Inflammatory macrophage (primary cell): ENCODE results near the gene CORO2A.

Source experiments
- DNase-seq, 2 donors: peaks; one replicate each; pipeline ENCODE4 v3.0.0-alpha.2; 2020 to 2022

The CORO2A gene

DNA sequence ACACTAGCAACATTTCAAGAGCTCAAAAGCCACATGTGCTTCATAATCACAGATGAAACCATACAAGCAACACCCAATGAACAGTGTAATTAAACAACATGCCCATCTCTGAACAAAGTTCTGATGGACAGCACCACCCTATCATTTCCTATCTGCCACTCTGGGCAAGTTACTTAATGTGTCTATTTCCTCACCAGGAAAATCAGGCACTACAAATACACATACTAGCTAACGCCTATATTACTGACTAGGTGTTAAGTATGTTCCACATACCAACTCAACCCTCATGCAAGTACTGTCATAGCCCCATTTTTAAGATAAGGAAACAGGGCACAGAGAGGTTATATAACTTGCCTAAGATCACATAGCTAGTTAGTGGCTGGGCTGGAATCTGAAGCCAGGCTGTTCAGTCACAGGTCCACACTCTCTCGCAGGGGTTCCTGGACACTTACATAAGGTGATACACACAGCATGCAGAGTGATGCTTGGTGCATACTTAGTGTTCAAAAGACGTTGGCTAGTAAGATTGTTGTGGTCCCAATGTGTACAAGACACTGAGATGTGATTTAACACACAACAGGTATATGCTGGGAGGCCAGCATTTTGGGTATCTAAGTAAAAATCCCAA lies 24.2 kb downstream of the CORO2A start:
- peak in 1 of 2 donors; percentile 12 for DNase-seq

DNA sequence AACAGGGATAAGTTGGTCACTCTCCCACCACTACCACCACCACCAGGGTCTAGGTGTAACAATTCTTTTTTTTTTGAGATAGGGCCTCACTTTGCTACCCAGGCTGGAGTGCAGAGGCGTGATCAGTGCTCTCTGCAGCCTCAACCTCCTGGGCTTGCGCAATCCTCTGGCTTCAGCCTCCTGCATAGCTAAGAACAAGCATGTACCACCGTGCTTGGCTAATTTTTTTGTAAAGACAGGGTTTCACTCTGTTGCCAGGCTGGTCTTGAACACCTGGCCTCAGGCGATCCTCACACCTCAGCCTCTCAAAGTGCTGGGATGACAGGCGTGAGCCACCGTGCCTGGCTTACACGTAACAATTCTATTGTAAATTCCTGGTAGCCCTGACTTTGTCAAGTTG lies 27.5 kb downstream of the CORO2A start:
- peak in 1 of 2 donors; percentile 3 for DNase-seq

DNA sequence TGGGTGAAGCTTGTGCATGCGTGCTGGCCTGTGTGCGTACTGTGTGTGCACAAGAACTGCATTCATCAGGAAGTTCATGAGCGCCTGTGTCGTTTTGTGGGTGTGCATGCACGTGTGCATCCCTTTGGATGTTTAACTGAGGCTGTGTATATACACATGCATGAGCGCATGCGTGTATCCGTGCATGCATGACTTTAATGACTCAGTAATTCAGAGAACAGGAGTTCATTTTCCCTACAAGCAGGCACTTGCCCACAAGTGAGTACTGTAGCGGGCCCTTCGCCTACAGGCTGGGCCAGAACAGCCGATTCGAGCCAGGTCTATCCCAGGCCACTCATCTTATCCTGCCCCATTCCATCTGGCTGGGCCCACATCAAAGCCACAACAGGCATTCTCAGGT lies 29.8 kb downstream of the CORO2A start:
- no peak for DNase-seq

DNA sequence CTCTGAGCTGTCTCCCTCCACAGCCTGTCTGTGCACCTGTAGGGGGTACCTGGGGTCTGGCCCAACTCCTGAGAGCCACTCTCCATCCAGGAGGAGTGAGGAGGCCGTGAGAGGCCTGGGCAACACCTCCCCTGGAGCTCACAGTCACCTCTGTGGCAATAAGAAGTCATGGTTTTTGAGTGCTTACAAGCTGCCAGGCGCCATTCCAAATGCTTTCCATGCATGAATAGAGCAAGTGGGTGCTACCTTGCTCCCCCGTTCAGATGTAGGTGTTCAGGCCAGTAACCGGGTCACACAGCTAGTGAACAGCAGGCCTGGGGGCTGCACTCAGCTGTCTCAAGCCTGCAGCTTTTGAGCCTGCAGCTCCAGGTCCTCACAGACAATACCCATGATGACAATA lies 30.6 kb downstream of the CORO2A start:
- DNase-seq, result no peak

DNA sequence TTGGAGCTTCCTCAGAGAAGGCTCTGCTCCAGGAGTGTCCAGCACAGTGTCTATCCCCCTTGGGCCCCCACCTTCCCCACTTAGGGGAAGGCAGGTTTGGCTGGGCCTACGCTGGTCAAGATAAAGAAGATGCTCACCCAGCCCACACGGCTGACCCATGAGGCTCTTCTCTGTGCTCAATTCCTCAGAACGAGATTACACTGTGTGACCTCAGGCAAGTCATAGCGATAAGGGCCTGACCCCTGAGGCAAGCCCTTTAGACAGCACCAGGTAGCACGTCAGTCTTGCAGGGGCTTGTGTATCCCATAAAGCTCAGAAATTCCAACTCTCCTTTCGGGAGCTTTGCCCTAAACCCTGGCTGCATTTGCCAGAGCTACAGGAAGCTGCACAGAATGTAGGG lies 32.6 kb downstream of the CORO2A start:
- DNase-seq, result no peak

DNA sequence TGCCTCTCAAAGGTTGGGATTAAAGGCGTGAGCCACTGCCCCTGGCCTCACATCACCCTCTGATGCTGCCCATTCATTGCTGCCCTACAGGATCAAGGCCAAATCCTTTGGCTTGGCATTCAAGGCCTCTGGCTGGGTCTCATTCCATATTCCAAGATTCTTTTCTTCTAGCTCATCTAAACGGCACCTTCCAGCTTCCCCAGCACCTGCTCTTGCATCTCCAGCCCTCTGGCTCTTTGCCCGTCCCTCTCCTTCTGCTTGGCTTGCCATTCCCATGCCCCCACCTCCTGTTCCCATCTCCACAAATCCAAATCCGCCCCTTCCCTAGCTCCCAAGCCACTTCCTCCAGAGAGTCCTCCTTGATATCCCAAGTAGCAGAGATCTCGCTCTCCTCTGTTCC lies 33.1 kb downstream of the CORO2A start:
- no peak for DNase-seq

DNA sequence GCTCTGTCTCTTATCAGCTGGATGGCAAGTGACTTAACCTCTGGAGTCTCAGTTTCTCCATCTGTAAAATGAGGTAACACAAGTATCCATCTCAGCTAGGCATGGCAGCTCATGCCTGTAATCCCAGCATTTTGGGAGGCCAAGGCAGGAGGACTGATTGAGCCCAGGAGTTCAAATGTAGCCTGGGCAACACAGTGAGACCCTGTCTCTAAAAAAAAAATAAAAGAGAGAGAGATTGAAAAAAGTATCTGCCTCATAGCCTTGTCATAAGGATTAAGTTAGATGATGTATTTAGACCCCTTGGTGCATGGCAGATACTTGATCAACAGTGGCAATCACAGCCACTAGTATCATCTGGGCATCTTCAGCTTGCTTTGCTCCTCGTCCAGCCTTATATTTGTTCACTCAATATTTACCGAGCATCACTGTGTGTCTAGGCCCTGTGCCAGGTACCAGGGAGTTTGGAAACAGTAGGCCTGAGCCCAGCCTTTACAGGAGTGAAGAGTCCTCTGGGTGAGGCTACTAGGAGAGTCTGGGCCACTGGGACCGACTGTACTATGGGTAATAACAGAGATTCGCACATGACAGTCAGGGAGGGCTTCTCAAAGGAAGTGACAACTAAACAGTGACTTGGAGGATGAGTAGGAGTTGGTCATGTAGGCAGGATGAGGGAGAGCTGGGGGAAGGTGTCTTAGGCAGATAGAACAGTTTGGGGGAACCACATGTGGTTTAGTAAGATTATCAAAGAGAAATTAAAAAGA lies 34.2 kb downstream of the CORO2A start:
- peak; percentile 9 to 44 for DNase-seq

DNA sequence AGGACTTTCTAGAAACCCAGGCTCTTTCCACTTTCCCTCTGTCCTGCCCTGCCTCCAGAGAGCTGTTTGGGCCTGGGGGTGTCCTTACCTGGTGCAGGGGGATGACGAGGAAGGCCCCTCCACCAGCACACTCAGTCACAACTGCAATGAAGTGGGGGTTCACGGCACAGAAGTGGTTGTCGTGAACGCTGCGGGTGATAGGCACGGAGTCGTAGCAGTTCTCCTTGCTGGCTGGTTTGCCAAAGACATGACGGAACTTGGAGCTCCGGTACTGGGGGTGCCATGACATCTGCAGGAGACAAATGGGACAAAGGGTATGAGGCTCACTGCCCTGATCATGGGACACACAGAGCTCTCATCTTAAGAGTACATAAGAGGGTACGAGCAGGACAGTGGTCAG lies 35.1 kb downstream of the CORO2A start:
- no peak for DNase-seq

DNA sequence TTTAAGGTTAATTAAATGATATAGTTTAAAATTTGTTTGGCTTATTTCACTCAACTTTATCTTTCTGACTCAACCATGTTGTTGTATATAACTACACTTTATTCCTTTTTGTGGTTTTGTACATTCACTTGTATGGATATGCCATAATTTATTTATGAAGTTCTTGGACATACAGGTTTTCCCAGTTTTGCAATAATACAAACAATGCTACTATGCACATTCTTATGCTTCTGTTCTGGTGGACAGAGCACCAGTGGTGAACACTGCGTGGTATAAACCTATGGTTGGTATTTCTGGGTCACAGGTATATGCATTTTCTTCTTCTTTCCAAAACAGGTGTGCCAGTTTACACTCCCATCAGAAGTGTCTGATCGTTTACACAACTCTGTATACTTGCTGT lies 37.8 kb downstream of the CORO2A start:
- no peak for DNase-seq

DNA sequence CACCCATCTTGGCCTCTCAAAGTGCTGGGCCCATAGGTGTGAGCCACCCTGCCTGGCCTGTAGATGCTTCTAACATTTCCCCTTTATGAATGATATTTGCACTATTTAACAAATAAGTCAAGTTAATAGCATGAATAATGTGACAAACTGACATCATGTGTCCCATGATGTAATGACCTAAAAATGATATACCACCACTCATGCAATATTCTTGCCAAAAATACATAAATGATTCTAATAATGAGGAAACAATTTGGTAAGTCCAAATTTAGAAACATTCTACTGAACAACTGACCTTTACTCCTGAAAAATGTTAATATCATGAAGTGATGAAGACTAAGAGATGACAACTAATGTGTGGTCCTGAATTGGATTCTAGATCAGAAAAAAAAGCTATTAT lies 39.9 kb downstream of the CORO2A start:
- peak; percentile 42 to 61 for DNase-seq

DNA sequence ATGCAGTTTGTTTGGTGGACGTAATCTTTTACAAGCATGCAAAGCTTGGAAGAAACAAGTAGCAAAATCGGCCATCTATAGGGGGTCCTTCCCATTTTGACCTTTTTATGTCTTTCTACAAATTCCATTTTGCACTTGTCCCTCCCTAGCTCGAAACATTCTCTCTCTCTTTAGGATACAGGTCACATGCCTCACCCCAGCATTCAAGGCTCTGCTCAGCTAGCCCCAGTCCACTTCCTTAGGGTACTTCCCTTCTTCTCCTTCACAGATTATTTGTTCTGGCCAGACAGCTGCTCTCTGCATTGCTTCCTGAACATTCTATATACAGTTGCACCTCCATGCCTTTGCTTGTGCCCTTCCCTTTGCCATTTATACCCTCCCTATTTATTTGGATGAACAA lies 41.7 kb downstream of the CORO2A start:
- DNase-seq, result peak; percentile 69 to 75

DNA sequence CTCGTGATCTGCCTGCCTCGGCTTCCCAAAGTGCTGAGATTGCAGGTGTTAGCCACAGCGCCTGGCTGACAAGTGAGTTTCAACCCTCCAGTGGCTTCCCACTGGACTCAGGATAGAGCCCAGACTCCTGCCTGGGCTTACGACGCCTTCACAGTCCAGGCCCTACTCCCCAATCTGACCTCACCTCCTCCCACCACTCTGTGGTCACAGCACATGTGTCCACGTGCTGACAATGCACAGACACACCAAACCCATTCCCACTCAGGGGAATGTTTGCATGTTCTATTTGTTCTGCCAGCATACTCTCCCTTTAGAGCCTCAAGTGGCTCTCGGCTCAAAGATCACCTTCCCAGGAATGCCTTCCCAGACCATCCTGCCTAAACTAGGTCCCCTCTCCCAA lies 42.3 kb downstream of the CORO2A start:
- peak; percentile 57 to 81 for DNase-seq

DNA sequence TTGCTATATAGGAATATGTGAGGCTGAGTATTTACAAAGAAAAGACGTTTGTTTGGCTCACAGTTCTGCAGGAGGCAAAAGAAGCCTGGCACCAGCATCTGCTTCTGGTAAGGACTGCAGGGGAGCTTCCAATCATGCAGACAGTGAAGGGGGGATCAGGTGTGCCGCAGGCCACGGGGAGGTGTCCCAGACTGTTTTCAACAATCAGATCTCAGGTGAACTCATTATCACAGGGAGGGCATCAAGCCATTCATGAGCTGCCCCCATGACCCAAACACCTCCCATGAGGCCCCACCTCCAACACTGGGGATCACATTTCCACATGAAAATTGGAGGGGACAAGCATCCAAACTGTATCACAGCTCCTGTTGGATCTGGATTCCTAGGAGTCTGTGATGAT lies 43.0 kb downstream of the CORO2A start:
- no peak for DNase-seq

DNA sequence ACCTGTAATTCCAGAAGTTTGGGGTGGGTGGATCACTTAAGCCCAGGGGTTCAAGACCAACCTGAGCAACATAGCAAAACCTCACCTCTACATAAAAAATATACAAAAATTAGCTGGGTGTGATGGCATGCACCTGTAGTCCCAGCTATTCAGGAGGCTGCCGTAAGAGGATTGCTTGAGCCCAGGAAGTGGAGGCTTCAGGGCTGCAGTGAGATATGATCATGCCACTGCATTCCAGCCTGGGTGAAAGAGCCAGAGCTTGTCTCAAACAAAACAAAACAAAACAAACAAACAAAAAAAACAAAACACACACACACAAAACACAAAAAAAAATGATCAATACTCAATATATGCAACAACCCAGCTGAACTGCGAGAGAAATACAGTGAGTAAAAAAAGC lies 44.0 kb downstream of the CORO2A start:
- DNase-seq, result no peak

DNA sequence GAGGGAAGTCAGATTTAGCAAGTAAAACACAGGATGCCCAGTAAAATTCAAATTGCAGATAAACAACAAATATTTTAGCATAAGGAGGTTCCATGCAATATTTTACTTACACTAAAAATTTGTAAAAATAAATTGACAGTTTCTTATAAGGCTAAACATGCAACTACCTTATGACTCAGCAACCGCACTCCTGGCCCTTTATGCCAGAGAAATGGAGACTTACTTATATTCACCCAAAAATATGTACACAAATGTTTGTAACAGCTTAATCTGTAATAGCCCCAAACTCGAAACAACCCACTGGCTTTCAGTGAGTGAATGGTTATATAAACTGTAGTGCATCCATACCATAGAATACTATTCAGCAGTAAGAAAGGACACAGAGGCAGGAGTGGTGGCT lies 44.9 kb downstream of the CORO2A start:
- no peak for DNase-seq

DNA sequence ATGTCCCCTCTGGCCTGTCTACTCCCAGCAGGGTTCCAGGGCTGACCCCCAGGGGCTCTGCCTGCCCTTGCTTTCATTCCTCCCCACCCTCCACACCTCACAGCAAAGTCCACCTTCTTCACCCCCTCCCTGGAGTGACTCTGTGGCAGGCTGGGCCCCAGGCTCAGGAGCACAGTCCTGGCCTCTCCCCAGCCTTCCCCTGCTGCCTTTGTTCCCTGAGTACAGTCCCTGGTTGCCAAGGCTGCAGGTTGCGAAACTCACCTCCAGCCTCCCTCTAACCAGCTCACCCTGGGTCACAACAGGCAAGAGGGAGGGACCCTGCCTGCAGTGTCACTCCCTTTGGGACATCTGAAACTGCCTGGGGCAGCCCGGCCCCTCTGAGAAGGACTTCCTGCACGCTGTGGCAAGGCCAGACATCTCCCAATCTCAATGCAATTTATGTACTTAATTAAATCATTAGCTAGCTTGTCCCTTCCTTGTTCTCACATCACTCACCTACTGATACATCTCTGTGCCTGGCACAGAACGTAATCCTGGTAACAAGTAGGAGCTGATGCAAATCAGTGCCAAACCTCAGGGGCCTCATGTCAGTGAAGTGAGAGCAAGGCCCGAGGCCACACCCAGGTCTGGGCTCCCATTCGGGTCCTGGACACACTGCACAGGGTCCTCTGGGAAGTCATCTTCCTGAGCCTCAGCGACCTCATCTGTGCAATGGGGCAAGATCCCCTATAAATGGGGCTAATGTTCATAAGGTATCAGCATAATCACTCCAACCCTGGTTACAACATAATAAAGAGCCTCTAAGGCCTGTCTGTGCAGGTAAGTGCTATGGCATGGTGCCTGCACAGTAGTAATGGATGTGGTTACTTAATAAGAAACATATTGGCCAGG lies 46.1 kb downstream of the CORO2A start:
- peak; percentile 78 to 85 for DNase-seq

DNA sequence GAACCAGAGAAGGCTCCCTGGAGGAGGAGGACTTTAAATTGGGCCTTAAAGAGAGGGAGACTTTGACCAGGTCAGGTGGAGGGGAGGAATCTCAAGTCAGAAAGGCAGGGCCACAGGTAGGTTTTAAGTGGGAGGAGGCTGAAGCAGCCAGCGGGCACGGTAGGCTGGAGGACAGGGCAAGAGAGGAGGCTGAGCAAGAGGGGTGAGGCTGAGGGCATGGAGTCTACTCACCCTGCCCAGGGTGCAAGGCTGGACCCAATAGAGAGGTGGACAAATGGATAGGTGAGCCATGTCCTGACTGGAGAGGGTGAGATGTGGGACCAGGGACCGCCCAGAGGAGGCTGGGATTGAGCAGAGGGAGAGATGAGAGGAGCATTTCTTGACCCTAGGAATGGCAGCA lies 47.8 kb downstream of the CORO2A start:
- no peak for DNase-seq

DNA sequence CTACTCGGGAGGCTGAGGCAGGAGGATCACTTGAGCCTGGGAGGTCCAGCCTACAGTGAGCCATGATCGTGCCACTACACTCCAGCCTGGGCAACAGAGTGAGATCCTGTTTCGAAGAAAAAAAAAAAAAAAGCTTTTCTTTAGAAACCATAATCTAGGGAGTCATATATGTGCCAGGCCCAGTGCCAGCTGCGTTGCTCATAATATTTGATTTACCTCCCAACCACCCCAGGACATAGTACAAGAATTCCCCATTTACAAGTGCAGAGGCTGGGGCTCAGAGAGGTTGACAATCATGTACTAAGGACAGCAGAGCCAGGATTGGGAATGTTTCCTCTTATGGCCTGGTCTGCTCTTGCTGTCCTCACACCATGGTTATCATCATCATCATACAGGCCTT lies 48.4 kb downstream of the CORO2A start:
- DNase-seq, result no peak

DNA sequence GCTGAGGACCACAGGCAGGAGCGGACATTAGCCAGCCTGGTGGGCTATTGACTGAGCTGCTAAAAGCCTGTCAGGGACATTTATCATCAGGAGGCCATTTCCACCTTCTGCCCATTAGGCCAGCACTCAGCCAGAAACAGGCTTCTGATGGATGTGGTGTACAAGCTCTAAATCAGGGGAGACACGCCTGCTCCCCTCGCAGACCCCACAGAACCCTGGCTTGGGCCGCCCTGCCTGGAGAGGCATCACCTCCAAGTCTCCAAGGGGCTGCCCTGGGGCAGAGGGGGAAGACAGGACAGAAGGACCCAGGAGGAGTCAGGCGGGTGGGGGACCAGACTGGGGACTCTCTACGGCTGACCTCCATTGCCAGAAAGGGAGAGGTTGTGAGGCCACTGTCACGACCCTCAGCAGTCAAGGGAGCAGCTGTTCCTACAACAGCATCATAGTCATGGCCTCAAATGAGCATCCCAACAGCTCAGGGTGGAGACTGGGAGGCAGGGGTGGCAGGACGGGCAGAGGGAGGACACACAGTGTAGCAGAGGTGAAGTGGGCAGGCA lies 49.4 kb downstream of the CORO2A start:
- DNase-seq, result no peak

DNA sequence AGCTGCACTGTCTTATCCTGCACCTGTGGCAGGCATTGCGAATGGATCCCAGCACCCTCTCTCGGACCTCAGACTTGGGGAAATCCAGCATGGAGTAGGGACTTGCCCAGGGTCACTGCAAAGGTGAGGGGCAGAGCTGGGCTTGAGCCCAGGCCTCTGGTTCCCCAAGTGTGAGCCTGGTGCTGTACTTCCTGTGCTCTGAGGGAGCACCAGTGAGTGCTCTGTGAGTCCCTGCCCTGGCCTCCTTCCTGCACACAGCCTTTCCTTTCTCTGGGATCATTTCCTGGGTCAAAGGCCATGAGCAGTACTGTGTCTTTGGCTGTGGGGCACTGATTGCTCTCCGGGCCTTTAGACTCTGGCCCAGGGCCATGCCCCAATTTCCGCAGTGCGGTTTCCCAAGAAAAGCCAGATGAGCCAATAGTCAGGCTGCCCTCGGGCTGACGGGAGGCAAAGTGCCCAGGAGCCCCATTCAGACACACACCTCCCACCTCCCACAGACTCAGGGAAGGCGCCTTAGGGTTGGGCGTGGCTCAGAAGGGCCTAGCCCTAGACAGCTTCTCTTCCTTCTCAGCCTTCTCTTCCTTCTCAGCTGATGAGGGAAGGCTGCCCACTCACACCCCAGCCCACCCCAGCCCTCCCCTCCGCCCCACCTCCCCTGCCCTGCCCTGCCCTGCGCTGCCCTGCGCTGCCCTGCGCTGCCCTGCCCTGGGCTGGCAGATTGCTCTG lies 50.1 kb downstream of the CORO2A start:
- DNase-seq, result peak; percentile 80 to 83

DNA sequence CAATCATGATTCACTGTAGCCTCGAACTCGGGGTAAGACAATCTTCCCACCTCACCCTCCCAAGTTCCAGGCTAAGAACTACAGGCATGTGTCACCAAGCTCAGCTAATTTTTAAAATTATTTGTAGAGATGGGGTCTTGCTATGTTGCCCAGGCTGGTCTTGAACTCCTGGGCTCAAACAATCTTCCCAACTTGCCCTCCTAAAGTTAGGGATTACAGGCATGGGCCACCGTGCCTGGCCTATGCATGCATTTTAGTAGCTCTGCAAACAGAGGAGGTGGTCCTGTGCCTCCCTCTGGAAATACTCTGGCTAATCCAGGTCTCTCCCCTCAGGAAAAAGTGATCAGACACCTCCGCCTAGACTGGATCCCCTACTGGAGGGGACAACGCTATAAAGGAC lies 51.9 kb downstream of the CORO2A start:
- DNase-seq, result no peak

DNA sequence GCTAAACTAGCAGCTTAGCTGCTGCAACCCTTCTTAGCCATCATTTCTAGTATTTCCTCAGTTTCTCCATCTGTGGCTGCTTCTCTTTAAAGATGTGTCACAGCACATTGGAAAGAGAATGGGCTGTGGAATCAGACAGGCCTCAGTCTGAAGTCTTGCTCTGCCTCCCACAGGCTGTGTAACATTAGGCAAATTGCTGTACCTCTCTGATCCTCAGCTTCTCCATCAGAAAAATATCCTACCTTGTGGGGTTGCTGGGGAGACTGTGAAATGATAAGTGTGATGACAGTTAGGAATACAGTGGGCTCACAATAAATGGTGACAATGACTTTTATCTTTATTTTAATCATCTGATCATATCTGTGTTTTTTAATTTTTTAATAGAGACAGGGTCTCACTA lies 55.9 kb downstream of the CORO2A start:
- no peak for DNase-seq

DNA sequence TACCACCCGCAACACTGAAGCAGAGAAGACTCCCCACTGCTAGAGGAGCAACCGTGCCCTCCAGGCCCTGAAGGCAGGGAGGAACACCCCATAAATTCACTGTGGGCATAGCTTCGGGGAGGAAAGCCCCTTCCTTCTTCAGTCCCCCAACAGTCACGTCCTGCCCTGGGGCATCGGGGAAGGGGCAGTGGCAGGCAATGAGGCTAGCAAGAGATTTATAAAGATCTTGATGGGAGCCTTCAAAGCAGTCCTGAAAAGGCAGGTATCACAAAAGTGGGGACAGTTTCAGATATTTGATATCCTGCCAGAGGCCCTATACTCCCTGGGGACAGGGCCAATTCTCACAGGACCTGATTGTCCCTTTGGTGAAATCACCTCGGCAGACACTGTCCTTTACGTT lies 56.5 kb downstream of the CORO2A start:
- DNase-seq, result no peak
